MM.1S (cell line): Measurements from ENCODE around the gene UFSP2.

Experiments used
- DNase-seq: peaks from one replicate; pipeline ENCODE4 v3.0.0-alpha.2; 2015
- H2AFZ ChIP-seq: fragments of 300-600 bp; sonication (generic); 2 replicates; pipeline ENCODE4 v1.6.0; 2016; ENCODE audit warnings: antibody characterized with exemption, low read length
- H3F3A ChIP-seq: fragments of 300-600 bp; sonication (generic); 2 replicates; pipeline ENCODE4 v1.6.1; 2016; ENCODE audit warnings: mild to moderate bottlenecking, antibody characterized with exemption, low read length, moderate library complexity, mixed read lengths; ENCODE audit not compliant: insufficient read depth
- H3K27ac ChIP-seq: fragments of 300-600 bp; sonication (generic); 2 replicates; pipeline ENCODE4 v1.5.1; 2016; ENCODE audit warnings: mild to moderate bottlenecking, low read length
- H3K27me3 ChIP-seq: fragments of 300-600 bp; sonication (generic); replicated peaks from 2 replicates; pipeline ENCODE4 v1.6.0; 2016; ENCODE audit warnings: low read length; ENCODE audit not compliant: insufficient read depth
- H3K36me3 ChIP-seq: fragments of 300-600 bp; sonication (generic); replicated peaks from 2 replicates; pipeline ENCODE4 v1.6.1; 2016; ENCODE audit warnings: mild to moderate bottlenecking, low read length, mixed read lengths; ENCODE audit not compliant: insufficient read depth
- H3K4me1 ChIP-seq: fragments of 300-600 bp; sonication (generic); 2 replicates; pipeline ENCODE4 v1.6.1; 2016; ENCODE audit warnings: low read length, mixed read lengths
- H3K4me2 ChIP-seq: fragments of 300-600 bp; sonication (generic); 2 replicates; pipeline ENCODE4 v1.6.0; 2016; ENCODE audit warnings: low read depth, low read length
- H3K4me3 ChIP-seq: fragments of 300-600 bp; sonication (generic); 2 replicates; pipeline ENCODE4 v1.5.1; 2016; ENCODE audit warnings: low read length, mixed read lengths
- H3K79me2 ChIP-seq: fragments of 300-600 bp; sonication (generic); 2 replicates; pipeline ENCODE4 v1.6.1; 2016; ENCODE audit warnings: mixed run types, low read length, mixed read lengths
- H3K9ac ChIP-seq: fragments of 300-600 bp; sonication (generic); 2 replicates; pipeline ENCODE4 v1.6.1; 2016; ENCODE audit warnings: low read length, mixed read lengths
- H3K9me2 ChIP-seq: fragments of 300-600 bp; sonication (generic); replicated peaks from 2 replicates; pipeline ENCODE4 v1.6.1; 2016; ENCODE audit warnings: mild to moderate bottlenecking, low read length, mixed read lengths; ENCODE audit not compliant: insufficient read depth
- H3K9me3 ChIP-seq: fragments of 300-600 bp; sonication (generic); replicated peaks from 2 replicates; pipeline ENCODE4 v1.6.1; 2016; ENCODE audit warnings: mild to moderate bottlenecking, low read length, mixed read lengths; ENCODE audit not compliant: insufficient read depth
- H4K20me1 ChIP-seq: fragments of 300-600 bp; sonication (generic); 2 replicates; pipeline ENCODE4 v1.6.1; 2016; ENCODE audit warnings: mild to moderate bottlenecking, low read length, moderate library complexity, mixed read lengths; ENCODE audit not compliant: insufficient read depth
- CTCF ChIP-seq: fragments of 300-600 bp; sonication (generic); IDR thresholded peaks from 2 replicates; pipeline ENCODE4 v1.5.1; 2016; ENCODE audit warnings: antibody characterized with exemption, low read length, mixed read lengths
- EZH2 ChIP-seq: fragments of 300-600 bp; sonication (generic); optimal IDR thresholded peaks from 2 replicates; pipeline ENCODE3; 2017; ENCODE audit warnings: low read depth, mild to moderate bottlenecking, antibody characterized with exemption, low read length, mixed read lengths
- EZH2phosphoT487 ChIP-seq: fragments of 300-600 bp; sonication (generic); IDR thresholded peaks from 2 replicates; pipeline ENCODE4 v1.6.1; 2018; ENCODE audit warnings: antibody characterized with exemption, low read length

The UFSP2 gene

GRCh38 chr4:185381288-185382196 is 44.2 kb downstream of the UFSP2 start:
- H4K20me1 ChIP-seq: no peaks in the 10 kb centered on the region
- no peak overlapping the region for H2AFZ ChIP-seq
- no peak for DNase-seq

GRCh38 chr4:185380320-185380719 is 45.4 kb downstream of the UFSP2 start:
- Histone ChIP-seq H3F3A (no peaks in the 10 kb centered on the region), H3K9me2 (no peaks in the 10 kb centered on the region), H3K27ac (no peak overlapping the region), H3K9me3 (no peaks in the 10 kb centered on the region), H4K20me1 (no peaks in the 10 kb centered on the region), H2AFZ (no peak overlapping the region), H3K9ac (no peak overlapping the region), H3K4me3 (no peak overlapping the region), H3K36me3 (no peaks in the 10 kb centered on the region), H3K79me2 (no peaks in the 10 kb centered on the region), H3K27me3 (no peaks in the 10 kb centered on the region), H3K4me2 (no peak overlapping the region), H3K4me1 (no peaks in the 10 kb centered on the region)
- DNase-seq: no peak
- TF ChIP-seq EZH2 (no peak), CTCF (no peak), EZH2phosphoT487 (no peak)

More at GRCh38 chr4:185381288-185382196, 44.2 kb downstream of the UFSP2 start:
- Histone ChIP-seq H3K9me2 (no peaks in the 10 kb centered on the region), H3K4me1 (no peaks in the 10 kb centered on the region), H3K9me3 (no peaks in the 10 kb centered on the region), H3K4me3 (no peak overlapping the region), H3K4me2 (no peak overlapping the region), H3K27me3 (no peaks in the 10 kb centered on the region), H3F3A (no peaks in the 10 kb centered on the region), H3K36me3 (no peaks in the 10 kb centered on the region), H3K27ac (no peak overlapping the region), H3K79me2 (no peaks in the 10 kb centered on the region), H3K9ac (no peak overlapping the region)
- TF ChIP-seq EZH2phosphoT487 (no peak), CTCF (no peak), EZH2 (no peak)

GRCh38 chr4:185379326-185380295 is 46.2 kb downstream of the UFSP2 start:
- Histone ChIP-seq H3K79me2 (no peaks in the 10 kb centered on the region), H4K20me1 (no peaks in the 10 kb centered on the region), H3K4me1 (no peaks in the 10 kb centered on the region), H3K36me3 (no peaks in the 10 kb centered on the region), H3K27ac (no peak overlapping the region), H3K4me2 (no peak overlapping the region), H3F3A (no peaks in the 10 kb centered on the region), H3K9ac (no peak overlapping the region), H2AFZ (no peak overlapping the region), H3K4me3 (no peak overlapping the region), H3K9me2 (no peaks in the 10 kb centered on the region), H3K27me3 (no peaks in the 10 kb centered on the region), H3K9me3 (no peaks in the 10 kb centered on the region)
- no peak for TF ChIP-seq CTCF
- TF ChIP-seq EZH2phosphoT487: no peak
- TF ChIP-seq EZH2: no peak
- DNase-seq: no peak
